HepG2 (cell line): ENCODE results near the gene XXYLT1. TPM values are rescaled to one million over a fixed set of nuclear protein-coding genes. Genes with fewer than 3 reads are reported as not detected.

Source experiments
- ATAC-seq: fragments of 200-7000 bp; cut with Tn5 transposase; 3 replicates; pipeline ENCODE4 v1.9.1; 2020; ENCODE audit warnings: mild to moderate bottlenecking, moderate library complexity
- BruUV-seq: library from RNA; stranded (reverse); fragments of 400-500 nt; replicated peaks from 2 replicates; lab custom pipeline; 2021; lab: Mats Ljungman, UMichigan
- CTCF ChIA-PET: fragments of 300-600 bp; formaldehyde crosslinking; extraction: SDS; loops from one replicate; lab custom pipeline; 2021; ENCODE audit warnings: low total read pairs, inconsistent platforms, low intra/inter-chr PET ratio; lab: Yijun Ruan, JAX
- POLR2A ChIA-PET: fragments of 350-600 bp; sonication (Branson Sonifier 250); formaldehyde crosslinking; loops from one replicate; lab custom pipeline; 2020; ENCODE audit warnings: antibody characterized with exemption, inconsistent platforms; lab: Yijun Ruan, JAX
- DNase-seq: peaks from one replicate; pipeline ENCODE4 v3.0.0-alpha.2; 2015; ENCODE audit warnings: low spot score
- FAIRE-seq: peaks from 3 replicates; lab custom pipeline; 2011; peaks lifted over from hg19 to GRCh38; lab: Jason Lieb, UNC
- H2AFZ ChIP-seq: one replicate; pipeline ENCODE4 v1.6.1; 2011; ENCODE audit warnings: low read length, inconsistent platforms
- H3K27ac ChIP-seq: fragments of 300-600 bp; 3 replicates; pipeline ENCODE4 v1.8.0; 2011; ENCODE audit warnings: mixed run types, mild to moderate bottlenecking, mixed read lengths, low read length, inconsistent platforms; ENCODE audit not compliant: insufficient read depth; ENCODE audit errors: extremely low read length
- H3K27me3 ChIP-seq, 2 experiments: fragments of 200-600 bp in 1 of 2; 2 replicates in 1 of 2; 3 replicates in 1 of 2; pipeline versions ENCODE4 v1.6.0 to v1.8.0; 2011; ENCODE audit warnings: low read length in 2 of 2, mild to moderate bottlenecking in 2 of 2, moderate library complexity in 2 of 2, inconsistent platforms in 1 of 2; ENCODE audit not compliant: insufficient read depth in 2 of 2, control insufficient read depth in 1 of 2
- H3K36me3 ChIP-seq, 2 experiments: fragments of 200-600 bp in 1 of 2; replicated peaks in 1 of 2; 2 replicates in 1 of 2; 3 replicates in 1 of 2; pipeline versions ENCODE4 v1.5.1 to v1.8.0; 2011; ENCODE audit warnings: low read length in 2 of 2, inconsistent platforms in 1 of 2; ENCODE audit not compliant: insufficient read depth in 2 of 2, control insufficient read depth in 1 of 2
- H3K4me1 ChIP-seq: 2 replicates; pipeline ENCODE4 v1.5.1; 2012; ENCODE audit warnings: low read length, inconsistent platforms; ENCODE audit not compliant: insufficient read depth
- H3K4me2 ChIP-seq: 2 replicates; pipeline ENCODE4 v1.6.0; 2011; ENCODE audit warnings: low read depth, low read length, inconsistent platforms
- H3K4me3 ChIP-seq, 3 experiments: fragments of 200-600 bp in 1 of 3; sonication (generic), shearing (Covaris generic) in 1 of 3; replicated peaks in 1 of 3; 2 replicates each; pipeline ENCODE4 v1.5.1; 2011 to 2016; ENCODE audit warnings: low read length in 3 of 3, inconsistent platforms in 2 of 3, low read depth in 2 of 3, mild to moderate bottlenecking in 2 of 3, control low read depth in 1 of 3, mixed read lengths in 1 of 3; ENCODE audit not compliant: insufficient read depth in 1 of 3
- H3K79me2 ChIP-seq: one replicate; pipeline ENCODE4 v1.6.1; 2011; ENCODE audit warnings: low read length, inconsistent platforms; ENCODE audit not compliant: insufficient read depth
- H3K9ac ChIP-seq: 2 replicates; pipeline ENCODE4 v1.6.0; 2011; ENCODE audit warnings: mild to moderate bottlenecking, low read depth, low read length, inconsistent platforms; ENCODE audit not compliant: insufficient read depth
- H3K9me3 ChIP-seq: 2 replicates; pipeline ENCODE4 v1.5.1; 2012; ENCODE audit warnings: mild to moderate bottlenecking, low read length
- H4K20me1 ChIP-seq: 2 replicates; pipeline ENCODE4 v1.6.0; 2011; ENCODE audit warnings: inconsistent platforms, mild to moderate bottlenecking, low read length, moderate library complexity; ENCODE audit not compliant: insufficient read depth
- BRD4 ChIP-seq: sonication (generic); formaldehyde crosslinking; IDR thresholded peaks from 2 replicates; pipeline ENCODE4 v1.4.0; 2020; ENCODE audit warnings: missing genetic modification reagents
- HMG20A ChIP-seq: IDR thresholded peaks from 2 replicates; pipeline ENCODE4 v1.6.1; 2016; ENCODE audit warnings: borderline replicate concordance
- ISL2 ChIP-seq: sonication (generic); formaldehyde crosslinking; IDR thresholded peaks from 2 replicates; pipeline ENCODE4 v1.5.0; 2020; ENCODE audit warnings: missing genetic modification reagents
- MLLT10 ChIP-seq: sonication (generic); formaldehyde crosslinking; IDR thresholded peaks from 2 replicates; pipeline ENCODE4 v1.4.0; 2020; ENCODE audit warnings: missing genetic modification reagents
- NCOA1 ChIP-seq: sonication (generic); formaldehyde crosslinking; IDR thresholded peaks from 2 replicates; pipeline ENCODE4 v1.9.0; 2021; ENCODE audit warnings: missing genetic modification reagents
- NFE2L2 ChIP-seq: fragments of 150-350 bp; IDR thresholded peaks from 2 replicates; pipeline ENCODE4 v1.6.1; 2014; ENCODE audit warnings: low read length
- RFX5 ChIP-seq: IDR thresholded peaks from 2 replicates; pipeline ENCODE4 v1.6.1; 2011; ENCODE audit warnings: low read depth, low read length, improper control_type of control experiment
- ZNF33A ChIP-seq: sonication (generic); formaldehyde crosslinking; IDR thresholded peaks from 2 replicates; pipeline ENCODE4 v1.5.1; 2020; ENCODE audit warnings: missing genetic modification reagents, mild to moderate bottlenecking, moderate library complexity, borderline replicate concordance
- ZNF34 ChIP-seq: sonication (generic); formaldehyde crosslinking; IDR thresholded peaks from 2 replicates; pipeline ENCODE4 v1.4.0; 2020; ENCODE audit warnings: mild to moderate bottlenecking, missing genetic modification reagents, borderline replicate concordance
- ZNF543 ChIP-seq: sonication (generic); formaldehyde crosslinking; IDR thresholded peaks from 2 replicates; pipeline ENCODE4 v1.4.0; 2020; ENCODE audit warnings: mild to moderate bottlenecking, missing genetic modification reagents
- ZNF562 ChIP-seq: sonication (generic); formaldehyde crosslinking; IDR thresholded peaks from 2 replicates; pipeline ENCODE4 v1.8.0; 2022; ENCODE audit warnings: missing genetic modification reagents, borderline replicate concordance
- WGBS: methylation state at CpG from one replicate; pipeline ENCODE4 v1.1.6; 2017; ENCODE audit warnings: low lambda C conversion rate; 5-methylcytosine and 5-hydroxymethylcytosine counted together
- in situ Hi-C: cut with HindIII; loops from 2 replicates; pipeline ENCODE4 v1.10.0; 2017; ENCODE audit warnings: low pct_unique_long_range_greater_than_20kb; ENCODE audit not compliant: extremely low pct_ligation_motif_present
- intact Hi-C: fragments of 100-400 bp; cut with micrococcal nuclease; formaldehyde crosslinking; loops from one replicate; pipeline ENCODE4 v1.10.0; 2022; ENCODE audit not compliant: unreplicated experiment
- polyA plus RNA-seq, 8 experiments: library from polyadenylated mRNA; depleted of rRNA in 3 of 8; stranded (reverse) in 7 of 8; unstranded in 1 of 8; fragments of >200 nt; fragmentation: Illumina TruSeq in 4 of 8; extraction: Trizol in 4 of 8; gene quantifications; 2 replicates each; pipeline versions ENCODE4 v1.2.1 to v1.2.3, GENCODE V29; 2011 to 2016; ENCODE audit warnings: low read depth in 4 of 8, missing spikeins in 1 of 8, mixed read lengths in 1 of 8; ENCODE audit not compliant: insufficient read depth in 1 of 8
- total RNA-seq, 5 experiments: library from RNA; depleted of rRNA; stranded (reverse); fragments of >200 nt; fragmentation: Illumina TruSeq; extraction: Trizol; gene quantifications; 2 replicates each; pipeline ENCODE4 v1.2.3, GENCODE V29; 2016; ENCODE audit warnings: low read depth in 1 of 5
- TF ChIP-seq, protein P1 (sequence below): sonication (generic); formaldehyde crosslinking; IDR thresholded peaks from 2 replicates; pipeline ENCODE4 v1.4.0; 2020; ENCODE audit warnings: mild to moderate bottlenecking, missing genetic modification reagents
- TF ChIP-seq, protein P2 (sequence below): IDR thresholded peaks from 2 replicates; pipeline ENCODE4 v1.6.1; 2016; ENCODE audit warnings: mild to moderate bottlenecking

XXYLT1 gene
- total and polyA plus RNA-seq, 2 of the 13 experiments (the other 11 are each of a cell fraction or from before 2014, with no cell fraction given), result 17.7 to 19.0 TPM

DNA sequence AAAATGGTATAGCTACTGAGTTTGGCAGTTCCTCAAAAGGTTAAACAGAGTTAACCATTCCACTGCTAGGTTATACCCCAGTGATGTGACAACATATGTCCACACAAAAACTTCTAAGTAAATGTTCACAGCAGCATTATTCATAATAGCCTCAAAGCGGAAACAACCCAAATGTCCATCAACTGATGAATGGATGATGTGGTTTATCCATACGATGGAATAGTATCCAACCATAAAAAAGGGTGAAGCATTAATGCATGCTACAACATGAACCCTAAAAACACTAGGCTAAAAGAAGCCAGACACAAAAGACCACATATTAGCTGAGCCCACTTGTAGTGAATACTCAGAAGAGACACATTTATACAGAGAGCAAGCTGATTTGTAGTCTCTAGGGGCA is 9.0 kb downstream of the XXYLT1 start:
- WGBS, result 93% methylated on average over 2 of the region's 2 CpGs
- no peak overlapping the region for H3K4me3 ChIP-seq
- DNase-seq (no peak), FAIRE-seq (no peak), ATAC-seq (no peak)
- peaks cover 6 to 20% of the 10 kb centered on the region in 2 experiments; a peak in 4 of 5 replicates for H3K36me3 ChIP-seq
- H3K27me3 ChIP-seq, result no peaks in the 10 kb centered on the region
- no TSS peak for BruUV-seq
- H2AFZ ChIP-seq, result no peak overlapping the region
- in situ Hi-C loops, result no loop called here
- TF ChIP-seq ZNF543 (CRISPR knock-in tag) (no peak), ZNF562 (CRISPR knock-in tag) (no peak), ZNF34 (no peak), ZNF33A (CRISPR knock-in tag) (no peak), NFE2L2 (no peak), BRD4 (CRISPR knock-in tag) (no peak), HMG20A (CRISPR knock-in tag) (no peak), RFX5 (no peak), ISL2 (CRISPR knock-in tag) (no peak), NCOA1 (CRISPR knock-in tag) (no peak), MLLT10 (CRISPR knock-in tag) (no peak)
- TF ChIP-seq, protein P1, sequence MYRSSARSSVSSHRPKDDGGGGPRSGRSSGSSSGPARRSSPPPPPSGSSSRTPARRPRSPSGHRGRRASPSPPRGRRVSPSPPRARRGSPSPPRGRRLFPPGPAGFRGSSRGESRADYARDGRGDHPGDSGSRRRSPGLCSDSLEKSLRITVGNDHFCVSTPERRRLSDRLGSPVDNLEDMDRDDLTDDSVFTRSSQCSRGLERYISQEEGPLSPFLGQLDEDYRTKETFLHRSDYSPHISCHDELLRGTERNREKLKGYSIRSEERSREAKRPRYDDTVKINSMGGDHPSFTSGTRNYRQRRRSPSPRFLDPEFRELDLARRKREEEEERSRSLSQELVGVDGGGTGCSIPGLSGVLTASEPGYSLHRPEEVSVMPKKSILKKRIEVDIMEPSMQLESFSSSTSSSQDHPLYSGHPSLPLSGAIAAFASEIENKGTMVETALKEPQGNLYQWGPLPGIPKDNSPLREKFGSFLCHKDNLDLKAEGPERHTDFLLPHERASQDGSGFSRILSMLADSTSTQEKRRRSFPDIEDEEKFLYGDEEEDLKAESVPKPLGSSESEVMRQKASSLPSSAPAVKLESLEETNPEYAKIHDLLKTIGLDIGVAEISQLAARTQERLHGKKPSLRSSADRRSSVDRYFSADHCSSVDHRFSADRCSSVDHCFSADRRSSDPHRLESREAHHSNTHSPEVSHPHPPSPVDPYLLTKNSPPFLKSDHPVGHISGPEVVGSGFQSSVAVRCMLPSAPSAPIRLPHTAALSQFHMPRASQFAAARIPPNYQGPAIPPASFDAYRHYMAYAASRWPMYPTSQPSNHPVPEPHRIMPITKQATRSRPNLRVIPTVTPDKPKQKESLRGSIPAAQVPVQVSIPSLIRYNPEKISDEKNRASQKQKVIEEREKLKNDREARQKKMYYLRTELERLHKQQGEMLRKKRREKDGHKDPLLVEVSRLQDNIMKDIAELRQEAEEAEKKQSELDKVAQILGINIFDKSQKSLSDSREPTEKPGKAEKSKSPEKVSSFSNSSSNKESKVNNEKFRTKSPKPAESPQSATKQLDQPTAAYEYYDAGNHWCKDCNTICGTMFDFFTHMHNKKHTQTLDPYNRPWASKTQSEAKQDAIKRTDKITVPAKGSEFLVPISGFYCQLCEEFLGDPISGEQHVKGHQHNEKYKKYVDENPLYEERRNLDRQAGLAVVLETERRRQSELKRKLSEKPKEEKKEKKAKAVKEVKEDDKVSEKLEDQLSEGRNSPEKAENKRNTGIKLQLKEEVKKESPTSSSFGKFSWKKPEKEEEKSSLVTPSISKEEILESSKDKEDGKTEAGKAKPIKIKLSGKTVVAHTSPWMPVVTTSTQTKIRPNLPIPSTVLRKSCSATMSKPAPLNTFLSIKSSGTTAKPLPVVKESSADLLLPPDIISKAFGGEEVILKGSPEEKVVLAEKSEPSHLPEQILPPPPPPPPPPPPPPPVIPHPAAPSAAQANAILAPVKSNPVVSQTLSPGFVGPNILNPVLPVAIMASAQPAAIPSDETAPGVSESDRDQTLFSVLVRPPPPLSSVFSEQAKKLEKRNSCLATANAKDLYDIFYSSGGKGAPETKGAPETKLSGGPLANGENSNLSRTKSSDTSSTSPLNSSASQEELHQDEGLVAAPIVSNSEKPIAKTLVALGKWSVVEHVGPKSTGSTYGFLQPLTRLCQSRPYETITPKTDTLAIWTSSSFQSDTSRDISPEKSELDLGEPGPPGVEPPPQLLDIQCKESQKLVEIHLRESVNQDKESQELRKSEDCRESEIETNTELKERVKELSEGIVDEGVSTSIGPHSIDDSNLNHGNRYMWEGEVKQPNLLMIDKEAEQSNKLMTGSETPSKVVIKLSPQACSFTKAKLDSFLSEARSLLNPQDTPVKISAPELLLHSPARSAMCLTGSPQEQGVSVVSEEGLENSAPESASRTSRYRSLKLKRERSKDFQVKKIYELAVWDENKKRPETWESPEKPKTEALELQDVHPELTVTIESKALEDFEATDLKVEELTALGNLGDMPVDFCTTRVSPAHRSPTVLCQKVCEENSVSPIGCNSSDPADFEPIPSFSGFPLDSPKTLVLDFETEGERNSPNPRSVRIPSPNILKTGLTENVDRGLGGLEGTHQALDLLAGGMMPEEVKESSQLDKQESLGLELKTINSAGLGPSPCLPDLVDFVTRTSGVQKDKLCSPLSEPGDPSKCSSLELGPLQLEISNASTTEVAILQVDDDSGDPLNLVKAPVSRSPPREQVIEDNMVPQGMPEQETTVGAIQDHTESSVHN, result no peak
- TF ChIP-seq, protein P2, sequence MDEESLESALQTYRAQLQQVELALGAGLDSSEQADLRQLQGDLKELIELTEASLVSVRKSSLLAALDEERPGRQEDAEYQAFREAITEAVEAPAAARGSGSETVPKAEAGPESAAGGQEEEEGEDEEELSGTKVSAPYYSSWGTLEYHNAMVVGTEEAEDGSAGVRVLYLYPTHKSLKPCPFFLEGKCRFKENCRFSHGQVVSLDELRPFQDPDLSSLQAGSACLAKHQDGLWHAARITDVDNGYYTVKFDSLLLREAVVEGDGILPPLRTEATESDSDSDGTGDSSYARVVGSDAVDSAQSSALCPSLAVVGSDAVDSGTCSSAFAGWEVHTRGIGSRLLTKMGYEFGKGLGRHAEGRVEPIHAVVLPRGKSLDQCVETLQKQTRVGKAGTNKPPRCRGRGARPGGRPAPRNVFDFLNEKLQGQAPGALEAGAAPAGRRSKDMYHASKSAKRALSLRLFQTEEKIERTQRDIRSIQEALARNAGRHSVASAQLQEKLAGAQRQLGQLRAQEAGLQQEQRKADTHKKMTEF (CRISPR knock-in tag), result no peak
- H3K27ac ChIP-seq, result no peak overlapping the region
- H3K4me2 ChIP-seq, result no peak overlapping the region
- H4K20me1 ChIP-seq, result no peaks in the 10 kb centered on the region
- peaks cover 38% of the 10 kb centered on the region for H3K4me1 ChIP-seq
- H3K79me2 ChIP-seq, result peaks cover 35% of the 10 kb centered on the region
- intact Hi-C loops, result loop anchor here (2.0 kb wide), 2 partner anchors 579 to 589 kb away; partner anchors contain the start of gene LSG1
- no peak overlapping the region for H3K9ac ChIP-seq
- POLR2A ChIA-PET, result no interaction called here
- CTCF ChIA-PET, result no interaction called here
- H3K9me3 ChIP-seq, result no peaks in the 10 kb centered on the region
